ENCODE data around the gene PARD6A. TPM values are rescaled to one million over a fixed set of nuclear protein-coding genes. Genes with fewer than 3 reads are reported as not detected.
A peak's percentile ranks its signal among the peaks of the same experiment; 100 is the strongest.

Gene PARD6A
- 1.6 and 1.9 TPM in 2 replicates for total RNA-seq (2014; rRNA removed; shearing (Covaris generic))

DNA sequence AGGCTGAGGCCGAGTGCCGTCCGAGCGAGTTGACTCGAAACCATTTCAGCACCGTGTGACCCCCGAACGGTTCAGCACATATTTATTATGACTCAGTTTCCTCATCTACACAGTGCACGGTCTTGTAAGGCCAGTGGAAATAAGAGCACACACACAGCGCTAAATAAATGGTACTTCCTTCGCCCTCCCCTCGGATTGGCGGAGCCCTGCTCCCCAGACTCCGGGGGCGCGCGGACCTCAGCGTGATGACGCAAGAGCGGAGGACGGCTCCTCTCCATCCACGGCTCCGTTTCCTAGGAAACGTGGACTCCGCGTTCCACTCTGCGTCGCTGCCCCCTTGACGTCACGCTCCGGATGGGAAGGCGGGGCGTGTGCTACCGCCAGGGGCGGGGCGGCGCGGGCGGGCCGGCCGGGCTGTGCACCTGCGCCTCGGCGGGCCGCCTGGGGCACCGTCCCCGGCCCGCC, at the start of gene PARD6A:
PARD6A (plus strand) TSS at position 397 of the 465 bp plus-strand sequence. CDS start 79 bp downstream, outside the sequence.
- peak; percentile 96 for DNase-seq (ENCODE audit: low read depth)

DNA sequence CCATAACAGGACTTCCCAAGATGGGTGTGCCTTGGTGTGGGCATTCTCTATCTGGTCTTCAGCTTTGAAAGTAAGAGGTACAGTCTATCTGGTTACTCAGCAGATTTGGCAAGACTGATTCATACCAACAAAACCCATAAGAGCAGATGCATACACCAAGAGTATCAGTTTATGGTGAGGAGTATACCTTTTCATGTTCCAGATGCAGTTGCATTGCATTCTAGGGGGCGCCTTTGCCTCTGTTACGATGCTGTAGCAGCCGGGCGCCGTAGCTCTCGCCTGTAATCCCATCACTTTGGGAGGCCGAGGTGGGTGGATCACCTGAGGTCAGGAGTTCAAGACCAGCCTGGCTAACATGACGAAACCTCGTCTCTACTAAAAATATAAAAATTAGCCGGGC, 47.0 kb upstream of the PARD6A start:
- no peak for DNase-seq (ENCODE audit: low read depth)

GRCh38 chr16:67628216-67628615, 32.5 kb upstream of the PARD6A start:
- no peak for DNase-seq (ENCODE audit: low read depth)

- DNase-seq (ENCODE audit: low read depth), result no peak
Observed at GRCh38 chr16:67632415-67633172, 28.2 kb upstream of the PARD6A start.

- no peak for DNase-seq (ENCODE audit: low read depth)
Observed at GRCh38 chr16:67636713-67637112, 24.0 kb upstream of the PARD6A start.

GRCh38 chr16:67637625-67638024, 23.1 kb upstream of the PARD6A start:
- no peak for DNase-seq (ENCODE audit: low read depth)

DNA sequence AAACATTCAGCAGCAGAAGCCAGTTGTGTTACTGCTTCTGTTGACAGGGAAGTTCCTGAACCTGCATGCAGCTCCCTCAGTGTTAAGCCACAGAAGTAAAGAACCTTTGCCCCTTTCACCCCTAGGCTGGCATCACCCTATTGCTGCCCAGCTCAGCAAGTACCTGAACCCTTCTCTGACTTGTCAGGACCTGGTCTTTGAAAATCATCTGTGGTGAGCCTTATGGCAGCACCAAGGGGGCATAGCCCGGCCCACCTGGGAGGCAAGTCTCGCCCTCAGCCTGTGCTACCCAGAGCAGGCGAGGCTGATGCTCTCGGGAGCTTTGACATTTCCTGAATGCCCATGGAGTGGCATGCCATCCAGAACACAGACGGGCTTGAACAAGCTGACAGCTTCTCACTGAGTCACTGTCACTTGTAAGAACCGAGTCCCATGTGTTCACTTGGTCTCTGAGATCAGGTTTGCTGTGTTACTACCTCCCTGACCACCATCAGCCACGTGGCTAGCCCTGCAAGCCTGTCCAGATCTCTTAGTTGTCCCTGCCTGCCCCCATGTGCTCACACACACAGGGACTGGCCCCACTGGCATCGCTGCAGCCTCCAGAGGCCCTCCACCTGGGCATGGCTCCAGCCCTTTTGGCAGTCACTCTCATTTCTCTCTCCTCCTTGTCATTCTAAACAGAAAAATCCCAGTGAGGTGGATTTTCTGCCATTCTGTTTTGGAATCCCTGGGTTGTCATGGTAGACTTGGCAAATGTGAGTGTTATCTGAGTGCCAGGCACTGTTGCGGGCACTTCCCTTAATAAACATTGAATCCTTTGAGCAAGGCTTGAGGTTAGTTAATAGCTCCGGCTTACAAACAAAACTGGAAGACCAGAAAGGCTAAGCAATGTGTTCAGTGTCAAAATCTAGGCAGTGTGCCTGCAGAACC, 18.7 kb upstream of the PARD6A start:
- no peak for DNase-seq (ENCODE audit: low read depth)

DNA sequence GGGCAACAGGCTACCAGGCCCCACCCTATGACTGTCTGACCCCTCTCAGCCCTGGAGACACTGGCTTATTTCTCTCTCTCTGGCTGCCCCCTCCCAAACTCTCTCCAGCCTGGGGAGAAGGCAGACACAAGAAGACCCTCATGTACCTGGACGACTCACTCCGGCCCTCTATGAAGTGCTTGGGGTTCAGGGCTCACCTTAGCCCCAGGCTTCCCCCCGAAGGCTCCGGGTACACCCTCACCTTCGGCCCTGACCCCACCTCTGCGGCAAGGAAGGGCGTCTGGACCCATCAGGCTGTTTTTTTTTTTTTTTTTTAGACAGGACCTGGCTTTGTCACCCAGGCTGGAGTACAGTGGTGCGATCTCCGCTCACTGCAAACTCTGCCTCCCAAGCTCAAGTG, 16.7 kb upstream of the PARD6A start:
- no peak for DNase-seq (ENCODE audit: low read depth)

- no peak for DNase-seq (ENCODE audit: low read depth)
Observed at GRCh38 chr16:67645397-67646121, 15.2 kb upstream of the PARD6A start.

DNA sequence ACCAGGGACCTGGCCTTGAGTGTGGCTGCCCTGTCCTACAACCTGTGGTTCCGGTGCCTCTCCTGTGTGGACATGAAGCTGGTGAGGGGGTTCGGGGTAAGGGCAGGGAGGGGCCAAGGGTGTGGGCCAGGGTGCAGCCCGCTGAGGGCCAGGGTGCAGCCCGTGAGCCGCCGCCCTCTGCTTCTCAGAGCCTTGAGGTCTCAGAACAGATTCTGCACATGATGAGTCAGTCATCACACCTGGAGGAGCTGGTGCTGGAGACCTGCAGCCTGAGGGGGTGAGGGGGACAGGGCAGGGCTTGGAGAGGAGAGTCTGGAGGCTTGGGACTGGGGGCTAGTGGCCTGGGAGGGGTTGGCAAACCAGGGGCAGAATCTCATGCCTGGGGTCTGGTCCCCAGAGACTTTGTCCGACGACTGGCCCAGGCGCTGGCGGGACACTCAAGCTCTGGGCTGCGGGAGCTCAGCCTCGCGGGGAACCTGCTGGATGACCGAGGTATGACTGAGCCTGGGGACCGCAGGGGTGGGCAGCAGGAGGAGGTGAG, 13.6 kb upstream of the PARD6A start:
- no peak for DNase-seq (ENCODE audit: low read depth)

- no peak for DNase-seq (ENCODE audit: low read depth)
Observed at GRCh38 chr16:67647681-67648080, 13.1 kb upstream of the PARD6A start.

- no peak for DNase-seq (ENCODE audit: low read depth)
Observed at GRCh38 chr16:67648088-67648763, 12.5 kb upstream of the PARD6A start.

GRCh38 chr16:67648764-67649407, 11.9 kb upstream of the PARD6A start:
- no peak for DNase-seq (ENCODE audit: low read depth)

- peak; percentile 34 for DNase-seq (ENCODE audit: low read depth)
Observed at GRCh38 chr16:67649494-67649931, 11.2 kb upstream of the PARD6A start.

GRCh38 chr16:67650023-67650422, 10.7 kb upstream of the PARD6A start:
- DNase-seq (ENCODE audit: low read depth), result no peak

- no peak for DNase-seq (ENCODE audit: low read depth)
Observed at GRCh38 chr16:67651039-67651438, 9.7 kb upstream of the PARD6A start.

- DNase-seq (ENCODE audit: low read depth), result no peak
Observed at GRCh38 chr16:67651847-67652246, 8.9 kb upstream of the PARD6A start.

DNA sequence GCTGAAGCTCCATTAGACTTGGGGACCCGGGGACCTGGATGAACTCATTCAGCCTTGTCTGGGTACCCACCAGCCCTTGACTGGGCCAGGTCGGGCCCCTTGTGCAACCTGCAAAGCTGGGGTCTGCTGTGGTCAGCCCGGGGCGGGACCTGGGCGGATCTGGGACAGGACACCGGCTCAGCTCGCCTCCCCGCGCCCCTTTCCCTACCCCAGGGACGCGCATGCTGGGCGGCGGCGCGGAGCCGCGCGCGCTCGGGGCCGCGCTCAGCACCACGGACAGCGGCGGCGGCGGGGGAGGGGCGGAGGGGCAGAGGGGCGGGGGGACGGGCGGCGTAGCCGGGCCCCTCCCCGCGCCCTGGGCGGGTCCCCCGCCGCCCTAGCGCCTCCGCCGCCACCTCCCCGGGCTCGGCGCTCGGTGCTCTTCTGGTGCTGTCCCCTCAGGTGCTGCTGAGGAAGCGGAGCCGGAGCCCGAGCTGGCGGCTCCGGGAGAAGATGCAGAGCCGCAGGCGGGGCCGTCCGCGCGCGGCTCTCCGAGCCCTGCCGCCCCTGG, 8.1 kb upstream of the PARD6A start:
- no peak for DNase-seq (ENCODE audit: low read depth)

GRCh38 chr16:67653128-67653788, 7.5 kb upstream of the PARD6A start:
- no peak for DNase-seq (ENCODE audit: low read depth)
